Prostate gland (tissue), 2 donors: ENCODE results near the gene ACOT8.
"Not testable (repeated sequence)": the region's sequence is repeated elsewhere in the genome, so short reads cannot be mapped to it uniquely, and the experiment has no call there.

Experiments
- CTCF ChIP-seq, 4 experiments: fragments of 200-600 bp in 2 of 4; fragments of 450-650 bp in 2 of 4; sonication (generic) in 2 of 4; IDR thresholded peaks; 1 replicate in 3 of 4; 2 replicates in 1 of 4; pipeline ENCODE4 v1.5.1; 2016 to 2019; ENCODE audit warnings: antibody characterized with exemption in 4 of 4, mild to moderate bottlenecking in 2 of 4, moderate library complexity in 2 of 4
- POLR2A ChIP-seq: fragments of 450-650 bp; IDR thresholded peaks from one replicate; pipeline ENCODE4 v1.6.1; 2016; ENCODE audit warnings: antibody characterized with exemption, mild to moderate bottlenecking
- POLR2AphosphoS5 ChIP-seq: sonication (generic); formaldehyde crosslinking; IDR thresholded peaks from one replicate; pipeline ENCODE4 v1.6.1; 2017; ENCODE audit warnings: antibody characterized with exemption

- not testable (repeated sequence) for TF ChIP-seq POLR2A; CTCF (IDR thresholded peaks at IDR 0.05); POLR2AphosphoS5
These were observed 44.1 kb upstream of the ACOT8 start for GRCh38 chr20:45901332-45901731.
